ENCODE results near the gene BRIX1.

GRCh38 chr5:34914671-34915138 is 806 bp upstream of the BRIX1 start:
- TF ChIP-seq ELK1 (CRISPR knock-in tag; IDR thresholded peaks at IDR 0.05) (no peak), POLR2A (conservative IDR thresholded peaks at IDR 0.05) (no peak), HOMEZ (CRISPR knock-in tag; IDR thresholded peaks at IDR 0.05) (no peak), GTF2E2 (tag; IDR thresholded peaks at IDR 0.05) (no peak)

Measured in K562 (cell line).